Cortex of kidney (tissue), 1 donor: ENCODE data around the gene COMMD1.
"Not testable (repeated sequence)": the region's sequence is repeated elsewhere in the genome, so short reads cannot be mapped to it uniquely, and the experiment has no call there.

Source experiments
- DNase-seq: peaks from one replicate; lab custom pipeline; 2025; lab: John Stamatoyannopoulos, UW

Gene COMMD1

GRCh38 chr2:61924895-61925663 is 19.6 kb downstream of the COMMD1 start:
- no peak for DNase-seq

GRCh38 chr2:61926531-61927477 is 21.3 kb downstream of the COMMD1 start:
- DNase-seq: no peak

GRCh38 chr2:61928826-61929461 is 23.5 kb downstream of the COMMD1 start:
- DNase-seq: no peak

GRCh38 chr2:61937098-61937497 is 31.6 kb downstream of the COMMD1 start:
- DNase-seq: no peak

GRCh38 chr2:61937886-61938285 is 32.4 kb downstream of the COMMD1 start:
- no peak for DNase-seq

- no peak for DNase-seq
Measured at GRCh38 chr2:61938511-61938910, 33.0 kb downstream of the COMMD1 start.

- DNase-seq: no peak
Measured at GRCh38 chr2:61943251-61943650, 37.8 kb downstream of the COMMD1 start.

- DNase-seq: no peak
Measured at GRCh38 chr2:61946666-61947065, 41.2 kb downstream of the COMMD1 start.

- no peak for DNase-seq
Measured at GRCh38 chr2:61948661-61949457, 43.4 kb downstream of the COMMD1 start.

- no peak for DNase-seq
Measured at GRCh38 chr2:61949458-61949713, 43.9 kb downstream of the COMMD1 start.

GRCh38 chr2:61949714-61950560 is 44.5 kb downstream of the COMMD1 start:
- no peak for DNase-seq

GRCh38 chr2:61950571-61951315 is 45.3 kb downstream of the COMMD1 start:
- DNase-seq: no peak

GRCh38 chr2:61951881-61952280 is 46.4 kb downstream of the COMMD1 start:
- DNase-seq: no peak

- no peak for DNase-seq
Measured at GRCh38 chr2:61952288-61952687, 46.8 kb downstream of the COMMD1 start.

GRCh38 chr2:61954856-61955255 is 49.4 kb downstream of the COMMD1 start:
- not testable (repeated sequence) for DNase-seq

GRCh38 chr2:61959381-61960293 is 54.2 kb downstream of the COMMD1 start:
- DNase-seq: no peak

- DNase-seq: no peak
Measured at GRCh38 chr2:61961231-61961901, 55.9 kb downstream of the COMMD1 start.

GRCh38 chr2:61962095-61962984 is 56.9 kb downstream of the COMMD1 start:
- no peak for DNase-seq
